GM21360 (cell line): ENCODE results near the gene PSPC1.
"Not testable (repeated sequence)": the region's sequence is repeated elsewhere in the genome, so short reads cannot be mapped to it uniquely, and the experiment has no call there.

ENCODE experiments used
- ATAC-seq: cut with Tn5 transposase; IDR thresholded peaks from one replicate; pipeline ENCODE4 v1.9.1; 2021; ENCODE audit warnings: mild to moderate bottlenecking, moderate library complexity; ENCODE audit not compliant: unreplicated experiment

Gene PSPC1

DNA sequence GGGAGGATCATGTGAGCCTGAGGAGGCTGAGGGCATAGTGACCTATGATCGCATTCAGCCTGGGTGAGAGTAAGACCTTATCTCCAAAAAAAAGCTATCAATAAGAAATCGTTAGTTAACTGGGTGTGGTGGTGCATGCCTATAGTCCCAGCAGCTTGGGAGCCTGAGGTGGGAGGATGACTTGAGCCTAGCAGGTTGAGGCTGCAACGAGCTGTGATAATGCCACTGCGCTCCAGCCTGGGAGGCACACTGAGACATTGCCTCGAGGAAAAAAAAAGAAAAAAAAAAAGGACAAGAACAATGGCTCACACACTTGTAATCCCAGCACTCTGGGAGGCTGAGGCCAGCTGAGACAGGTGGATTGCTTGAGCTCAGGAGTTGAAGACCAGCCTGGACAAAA, 16.2 kb downstream of the PSPC1 start:
- no peak for ATAC-seq

DNA sequence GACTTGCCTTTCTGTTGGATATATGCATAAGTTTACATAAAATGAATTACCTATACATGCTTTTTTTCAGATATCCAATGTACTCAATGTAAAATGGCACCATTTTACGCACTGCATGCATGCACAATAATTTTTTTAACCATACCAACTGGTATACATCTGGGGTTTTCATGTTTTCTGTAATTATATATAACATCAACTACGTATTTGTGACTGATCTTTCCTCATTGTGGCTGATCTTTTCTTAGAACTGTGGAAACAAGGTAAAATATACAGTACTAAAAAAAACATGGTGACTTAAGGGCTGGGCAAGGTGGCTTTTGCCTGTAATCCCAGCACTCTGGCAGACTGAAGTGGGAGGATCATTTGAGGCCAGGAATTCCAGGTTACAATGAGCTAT, 18.5 kb downstream of the PSPC1 start:
- no peak for ATAC-seq

DNA sequence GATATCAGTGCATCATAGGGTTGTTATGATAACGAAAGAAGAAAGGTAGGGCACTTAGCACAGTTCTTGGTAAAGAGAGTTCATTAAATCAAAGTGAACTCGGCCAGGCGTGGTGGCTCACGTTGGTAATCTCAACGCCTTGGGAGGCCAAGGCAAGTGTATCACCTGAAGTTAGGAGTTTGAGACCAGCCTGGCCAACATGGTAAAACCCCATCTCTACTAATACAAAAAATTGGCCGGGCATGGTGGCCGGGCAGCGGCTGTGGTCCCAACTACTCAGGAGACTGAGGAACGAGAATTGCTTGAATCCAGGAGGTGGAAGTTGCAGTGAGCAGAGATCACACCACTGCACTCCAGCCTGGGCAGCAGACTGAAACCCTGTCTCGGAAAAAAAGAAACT, 19.1 kb downstream of the PSPC1 start:
- no peak for ATAC-seq

DNA sequence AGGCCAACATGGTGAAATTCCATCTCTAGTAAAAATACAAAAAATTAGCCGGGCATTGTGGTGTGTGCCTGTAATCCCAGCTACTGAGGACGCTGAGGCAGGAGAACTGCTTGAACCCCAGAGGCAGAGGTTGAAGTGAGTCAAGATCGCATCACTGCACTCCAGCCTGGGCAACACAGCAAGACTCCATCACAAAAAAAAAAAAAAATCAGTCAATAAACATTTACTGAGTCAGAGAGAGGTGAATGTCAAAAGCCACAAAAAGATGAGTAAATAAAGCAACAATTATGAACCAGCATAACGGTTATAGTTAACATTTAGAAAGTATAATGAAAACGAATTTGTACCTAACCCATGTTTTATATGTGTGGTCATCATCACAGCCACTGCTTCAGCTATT, 23.1 kb downstream of the PSPC1 start:
- ATAC-seq, result no peak

DNA sequence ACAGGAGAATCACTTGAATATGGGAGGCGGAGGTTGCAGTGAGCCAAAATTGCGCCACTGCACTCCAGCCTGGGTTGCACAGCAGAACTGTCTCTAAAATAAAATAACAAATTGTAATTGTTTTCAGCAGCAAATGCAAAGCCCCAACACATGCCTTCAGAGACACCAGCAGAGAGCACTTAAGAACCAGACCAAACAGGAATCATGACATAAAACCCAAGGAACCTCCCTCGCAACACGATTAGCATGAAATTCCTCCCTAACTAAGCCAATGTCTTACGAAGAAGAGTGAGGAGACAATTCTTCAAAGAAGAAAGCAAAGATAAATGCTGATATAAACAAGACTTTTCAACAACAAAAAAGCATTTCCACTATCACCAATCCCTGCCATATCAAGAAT, 40.1 kb downstream of the PSPC1 start:
- ATAC-seq, result no peak

DNA sequence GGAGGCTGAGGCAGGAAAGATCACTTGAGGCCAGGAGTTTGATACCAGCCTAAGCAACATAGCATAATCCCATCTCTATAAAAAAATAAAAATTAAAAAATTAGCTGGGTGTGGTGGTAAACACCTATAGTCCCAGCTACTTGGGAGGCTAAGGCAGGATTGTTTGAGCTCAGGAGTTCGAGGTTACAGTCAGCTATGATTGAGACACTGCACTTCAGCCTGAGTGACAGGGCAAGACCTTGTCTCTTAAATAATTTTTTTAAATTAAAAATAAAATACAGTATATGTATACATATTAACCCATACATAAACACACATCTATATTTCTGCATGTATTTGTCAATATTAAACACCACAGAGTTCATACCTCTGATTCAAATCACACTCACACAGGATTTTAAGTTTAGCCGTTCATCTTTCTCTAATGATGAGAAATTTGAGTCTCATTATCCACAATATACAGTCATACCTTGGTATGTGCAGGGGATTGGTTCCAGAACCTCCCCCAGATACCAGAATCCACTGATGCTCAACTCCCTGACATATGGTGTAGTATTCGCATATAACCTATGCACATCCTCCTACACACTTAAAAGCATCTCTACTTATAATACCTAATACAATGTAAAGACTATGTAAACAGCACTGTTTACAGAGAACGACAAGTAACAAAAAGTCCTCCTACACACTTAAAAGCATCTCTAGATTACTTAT, 44.7 kb downstream of the PSPC1 start:
- ATAC-seq, result no peak

DNA sequence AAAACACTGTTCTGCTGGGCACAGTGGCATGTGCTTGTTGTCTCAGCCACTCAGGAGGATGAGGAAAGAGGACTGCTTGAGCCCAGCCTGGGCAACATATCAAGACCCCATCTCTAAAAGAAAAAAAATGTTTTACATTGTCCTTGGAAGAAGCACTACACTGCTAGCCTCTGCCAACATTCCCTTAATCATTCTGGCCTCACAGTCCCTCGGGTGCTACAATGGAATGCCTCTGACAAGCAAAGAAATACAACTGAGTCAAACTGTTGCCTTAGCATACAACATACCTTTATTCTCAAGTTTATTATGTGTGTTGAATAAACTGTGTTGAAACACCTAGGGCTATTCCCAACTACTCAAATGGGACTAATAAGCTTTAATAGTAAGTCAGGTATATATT, 56.1 kb downstream of the PSPC1 start:
- ATAC-seq, result no peak

DNA sequence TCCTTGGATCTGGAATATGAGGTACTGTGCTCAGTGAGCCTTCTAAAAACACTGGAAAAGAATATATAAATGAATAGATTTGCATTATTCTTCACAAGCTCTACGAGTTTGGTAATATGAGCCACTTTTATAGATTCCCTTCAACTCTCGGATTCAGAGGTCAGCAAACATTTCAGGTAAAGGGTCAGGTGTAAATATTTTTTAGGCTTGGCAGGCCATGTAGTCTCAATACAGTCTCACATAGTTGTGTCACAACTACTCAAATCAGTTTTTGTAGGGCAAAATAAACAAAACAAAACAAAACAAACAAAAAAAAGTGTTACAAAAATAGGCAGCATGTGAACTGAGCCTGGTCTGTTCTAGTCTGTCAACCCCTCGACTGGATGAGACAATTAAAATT, 57.4 kb downstream of the PSPC1 start:
- no peak for ATAC-seq

DNA sequence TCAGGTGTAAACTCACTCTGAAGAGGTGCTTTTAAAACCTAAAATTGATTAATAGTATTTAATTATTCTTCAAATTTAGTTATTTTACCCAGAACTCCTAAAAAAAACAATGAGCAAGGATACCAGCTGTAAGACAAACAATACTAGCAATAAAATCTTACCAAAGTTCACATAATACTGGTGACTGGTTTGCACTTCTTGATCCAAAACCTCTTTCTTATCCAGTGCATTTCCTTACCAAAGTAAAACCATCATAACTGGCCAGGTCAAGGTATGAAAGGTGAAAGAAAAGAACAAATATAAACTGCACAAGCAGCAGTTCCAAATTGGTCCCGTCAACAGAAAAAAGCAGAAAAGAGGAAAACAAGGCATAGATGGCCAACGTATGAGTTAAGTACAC, 62.7 kb downstream of the PSPC1 start:
- ATAC-seq, result no peak

DNA sequence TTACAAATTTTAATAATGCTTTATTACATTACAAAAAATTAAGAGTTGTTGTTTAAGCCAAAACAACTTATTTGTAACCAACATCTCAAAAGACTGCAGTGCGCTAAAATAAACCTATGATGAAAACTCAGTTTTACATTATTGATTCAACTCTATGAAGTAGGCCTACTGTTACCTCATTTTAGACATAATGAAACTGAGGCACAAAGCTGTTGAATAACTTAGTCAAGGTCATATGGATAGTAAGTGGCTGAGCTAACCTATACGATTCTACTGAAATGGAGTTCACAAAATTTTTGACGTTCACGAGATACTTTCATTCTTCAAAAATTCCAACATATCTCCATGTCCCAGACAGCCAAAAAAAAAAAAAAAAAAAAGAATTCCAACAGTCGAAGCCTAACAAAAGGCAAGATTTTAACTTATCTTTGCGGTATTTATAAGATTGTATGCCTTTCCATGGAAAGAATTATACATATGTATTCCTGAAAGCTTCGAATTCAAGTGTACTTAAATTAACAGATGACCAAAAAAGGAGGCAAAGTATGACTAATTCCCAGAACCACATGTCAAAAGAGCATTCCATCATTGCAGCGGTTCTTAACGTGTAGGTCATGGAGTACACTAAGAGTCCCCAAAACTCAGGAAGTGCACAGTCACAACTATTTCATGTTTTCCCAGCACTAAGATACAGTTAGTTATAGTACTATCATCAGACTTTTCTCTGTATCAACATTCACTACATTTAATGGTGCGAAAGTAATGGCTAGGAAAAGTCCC, 69.4 kb downstream of the PSPC1 start:
- no peak for ATAC-seq

DNA sequence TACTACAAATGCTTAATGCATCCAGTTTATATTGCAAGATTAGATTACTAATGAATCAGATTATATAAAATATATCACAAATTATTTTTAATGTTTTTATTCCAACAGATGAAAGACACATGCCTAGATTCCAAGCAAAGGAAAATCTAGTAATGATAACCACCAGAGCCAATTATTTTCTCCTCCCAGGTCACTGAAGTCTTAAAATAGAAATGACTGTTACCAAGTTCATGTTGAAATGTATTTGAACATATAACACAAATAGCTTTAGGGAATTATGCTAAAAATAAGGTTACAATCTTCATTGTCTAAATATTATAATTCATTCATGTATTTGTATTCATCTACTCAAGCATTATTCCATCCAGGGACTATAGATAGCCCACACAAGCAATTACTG, 73.0 kb downstream of the PSPC1 start:
- ATAC-seq, result not testable (repeated sequence)

DNA sequence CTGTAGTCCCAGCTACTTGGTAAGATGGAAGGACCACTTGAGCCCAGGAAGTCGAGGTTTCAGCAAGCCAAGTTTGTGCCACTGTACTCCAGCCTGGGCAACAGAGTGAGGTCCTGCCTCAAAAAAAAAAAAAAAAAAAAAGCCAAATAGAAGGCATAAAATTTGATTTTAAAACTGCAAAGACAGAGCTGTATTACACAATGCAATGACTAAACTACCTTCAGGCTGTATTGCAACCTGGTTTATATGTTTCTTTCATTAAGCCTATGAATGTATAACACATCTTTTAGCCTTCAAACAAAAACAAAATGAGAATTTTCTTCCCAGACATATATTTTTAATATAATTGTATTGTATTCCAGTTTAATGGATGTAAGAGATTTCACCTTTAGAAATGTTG, 73.7 kb downstream of the PSPC1 start:
- not testable (repeated sequence) for ATAC-seq

DNA sequence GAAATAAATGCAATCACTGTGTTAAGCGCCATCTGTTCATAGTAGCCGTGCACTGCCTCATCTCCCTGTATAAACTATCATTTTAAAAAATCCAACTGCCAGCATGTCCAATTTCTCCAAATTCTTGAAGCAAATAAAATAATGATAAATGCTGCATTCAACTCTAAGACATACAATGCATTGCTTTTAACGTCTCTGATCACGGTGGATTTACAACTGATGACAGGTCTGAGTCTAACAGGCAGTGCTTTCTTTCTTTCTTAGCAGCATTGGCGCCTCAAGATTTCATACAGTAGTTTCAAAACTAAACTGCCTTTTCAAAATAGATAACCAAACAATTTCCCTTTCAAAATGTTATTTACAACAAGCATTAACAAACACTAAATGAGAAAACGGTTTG, 78.5 kb downstream of the PSPC1 start:
- not testable (repeated sequence) for ATAC-seq

DNA sequence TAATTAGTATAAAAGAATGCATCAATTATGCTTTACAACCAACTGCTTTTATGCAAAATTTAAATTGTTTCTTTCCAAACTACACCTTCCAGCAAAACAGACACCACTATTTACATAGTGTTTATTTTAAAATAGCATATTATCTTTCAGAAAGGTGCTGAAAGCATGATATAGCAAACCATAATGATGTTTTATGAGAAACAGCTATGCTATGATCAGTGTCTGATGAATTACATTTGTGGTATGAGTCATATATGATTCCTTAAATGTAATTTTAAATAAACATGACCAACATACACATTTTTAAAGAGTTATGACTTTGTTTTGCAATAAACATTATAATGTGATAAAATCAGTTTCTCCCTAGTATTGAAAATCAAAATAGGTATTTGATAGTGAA, 81.1 kb downstream of the PSPC1 start:
- ATAC-seq, result not testable (repeated sequence)

DNA sequence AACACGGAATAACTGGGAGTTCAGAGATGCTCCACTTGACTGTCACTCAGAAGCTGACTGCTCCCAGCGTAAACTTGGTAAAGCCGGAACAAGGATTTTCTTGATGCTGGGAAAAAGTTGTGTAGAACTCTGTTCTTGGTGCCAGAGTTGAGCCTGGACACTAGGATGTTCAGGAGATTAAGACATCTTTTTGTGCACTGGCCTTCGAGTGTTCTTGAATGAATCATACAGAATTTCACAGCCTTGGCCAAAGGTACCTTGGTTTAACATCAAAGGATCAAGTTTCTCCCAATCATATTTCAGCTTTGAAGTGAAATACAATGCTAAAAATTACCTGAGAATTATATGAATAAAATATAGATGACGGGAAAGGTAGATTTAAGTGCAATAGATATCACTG, 81.8 kb downstream of the PSPC1 start:
- not testable (repeated sequence) for ATAC-seq

DNA sequence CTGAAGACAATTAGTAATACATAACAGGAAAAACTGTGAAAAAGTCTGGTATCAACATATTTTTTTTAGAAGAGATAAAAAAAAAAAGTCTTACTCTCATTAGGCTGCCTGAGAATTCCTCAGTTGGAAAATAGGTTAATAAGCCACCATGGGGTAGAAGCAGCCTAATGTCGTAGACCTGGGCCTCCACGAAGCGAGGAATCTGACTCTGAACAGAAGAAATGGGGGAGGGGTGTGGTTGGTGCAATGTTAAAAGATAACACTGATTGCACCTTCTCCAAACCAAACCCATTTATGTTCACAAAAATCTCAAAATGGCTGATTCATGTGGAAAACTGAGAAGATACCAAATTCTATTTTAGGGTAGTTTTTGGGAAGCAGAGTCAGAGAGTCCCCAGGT, 86.9 kb downstream of the PSPC1 start:
- no peak for ATAC-seq

DNA sequence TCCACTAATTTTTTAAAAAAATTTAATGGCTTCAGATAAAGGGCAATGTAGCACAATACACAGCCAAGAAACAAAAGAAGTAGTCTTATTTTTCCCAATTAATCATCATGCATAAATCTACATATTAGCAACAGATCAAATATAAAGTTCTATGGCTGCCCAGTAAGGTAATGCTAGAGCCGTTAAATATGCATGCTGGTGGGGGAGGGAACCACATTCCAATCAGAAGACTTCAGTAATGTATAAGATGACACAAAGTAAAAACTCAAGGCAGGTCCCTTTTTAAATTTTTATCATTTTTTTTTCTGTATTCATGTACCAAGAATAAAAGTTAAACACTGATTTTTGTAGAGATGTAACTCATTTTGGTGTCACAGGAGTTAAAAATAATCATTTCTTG, 87.3 kb downstream of the PSPC1 start:
- no peak for ATAC-seq

DNA sequence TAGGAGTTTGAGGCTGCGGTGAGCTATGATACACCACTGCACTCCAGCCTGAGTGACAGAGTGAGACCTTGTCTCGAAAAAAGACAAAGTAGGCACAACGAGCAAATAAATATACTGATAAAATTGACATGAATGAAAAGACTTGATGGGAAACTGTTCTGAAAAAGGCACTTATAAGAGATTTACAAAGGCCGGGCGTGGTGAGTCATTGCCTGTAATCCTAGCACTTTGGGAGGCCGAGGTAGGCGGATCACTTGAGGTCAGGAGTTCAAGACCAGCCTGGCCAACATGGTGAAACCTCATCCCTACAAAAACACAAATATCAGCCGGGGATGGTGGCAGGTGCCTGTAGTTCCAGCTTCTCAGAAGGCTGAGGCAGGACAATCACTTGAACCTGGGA, 91.3 kb downstream of the PSPC1 start:
- not testable (repeated sequence) for ATAC-seq

DNA sequence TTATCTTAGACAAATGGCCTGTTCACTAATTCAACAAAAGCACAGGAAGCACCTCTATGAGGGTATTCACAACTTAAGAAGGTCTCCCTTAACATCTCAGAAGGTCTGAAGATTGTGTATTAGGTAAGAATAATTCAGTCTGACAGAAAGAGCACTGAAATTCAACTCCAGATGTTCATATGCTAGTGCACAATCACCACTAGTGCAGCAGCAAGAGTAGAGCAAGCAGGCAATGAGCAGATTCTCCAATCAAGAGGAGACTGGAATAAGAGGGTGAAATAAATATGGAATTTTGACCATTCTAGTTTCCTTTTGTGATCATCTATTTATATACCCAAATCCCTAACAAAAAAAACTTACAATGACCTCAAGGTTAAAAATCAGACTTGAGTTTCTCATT, 97.3 kb downstream of the PSPC1 start:
- ATAC-seq, result no peak

DNA sequence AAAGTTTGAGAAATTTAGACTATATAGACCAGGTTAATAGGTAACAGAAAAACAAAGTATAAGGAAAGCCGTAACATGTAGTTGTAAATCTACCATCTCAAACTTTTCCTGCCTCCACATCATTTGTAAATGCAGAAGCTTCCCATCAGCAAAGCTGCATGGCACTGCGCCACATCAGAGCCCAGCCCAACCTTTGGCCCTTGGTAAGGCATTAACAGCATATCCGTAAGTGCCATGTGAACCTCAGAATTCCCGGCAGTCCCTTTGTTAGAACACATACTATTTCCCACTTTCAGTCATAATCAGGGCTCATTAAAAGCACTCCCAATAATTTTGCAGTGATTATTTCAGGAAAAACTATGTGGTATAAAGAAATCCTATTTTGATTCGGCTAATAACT, 97.7 kb downstream of the PSPC1 start:
- no peak for ATAC-seq

DNA sequence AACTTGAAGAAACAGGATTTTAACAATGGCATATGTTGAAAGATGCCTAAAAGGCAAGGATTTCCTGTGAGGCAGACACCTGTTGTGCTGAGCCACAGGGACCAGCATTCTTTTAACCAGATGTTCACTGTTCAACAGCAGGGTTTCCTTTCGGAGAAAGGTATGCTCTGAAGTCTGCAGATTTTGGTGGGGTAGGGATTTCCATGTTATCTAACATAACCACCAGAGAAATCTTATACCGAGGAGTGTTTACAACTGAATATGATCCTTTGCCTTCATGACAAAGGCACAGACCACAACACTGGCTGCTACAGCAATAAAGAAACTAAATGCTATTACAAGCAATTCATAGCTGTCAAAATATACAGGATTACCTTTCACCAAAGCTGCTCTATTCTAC, 101.2 kb downstream of the PSPC1 start:
- no peak for ATAC-seq

DNA sequence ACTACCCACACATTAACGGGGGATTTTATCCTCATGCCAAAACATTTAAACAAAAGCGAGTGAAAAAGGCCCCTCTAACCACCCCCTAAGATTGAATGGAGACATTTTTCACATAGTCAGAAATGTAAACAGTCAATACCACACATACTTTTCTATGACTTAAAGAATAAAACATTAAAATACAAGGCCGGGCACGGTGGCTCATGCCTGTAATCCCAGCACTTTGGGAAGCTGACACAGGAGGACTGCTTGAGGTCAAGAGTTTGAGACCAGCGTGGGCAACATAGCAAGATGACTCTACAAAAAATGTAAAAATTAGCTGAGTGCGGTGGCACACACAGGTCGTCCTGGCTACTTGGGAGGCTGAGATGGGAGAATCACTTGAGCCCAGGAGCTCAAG, 102.0 kb downstream of the PSPC1 start:
- ATAC-seq, result no peak

DNA sequence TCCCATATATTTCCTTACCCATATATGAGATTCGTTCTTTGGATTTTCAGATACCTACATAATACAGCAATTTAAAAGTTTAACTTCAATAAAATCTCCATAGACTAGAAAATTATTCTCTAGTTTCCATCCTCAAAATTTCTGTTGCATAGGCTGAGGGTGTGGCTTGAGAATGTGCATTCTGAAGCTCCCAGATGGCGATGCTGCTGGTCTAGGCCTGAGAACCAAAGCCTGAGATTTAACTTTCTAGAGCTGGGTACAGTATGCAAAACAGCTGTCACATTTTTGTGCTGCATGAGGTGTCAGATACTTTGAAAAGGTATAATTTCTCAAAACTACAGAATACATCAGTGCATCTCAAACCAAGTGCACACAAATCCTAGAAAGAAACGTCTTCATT, 106.6 kb downstream of the PSPC1 start:
- no peak for ATAC-seq
